Measurements from ENCODE around the gene PDE4D. TPM values are rescaled to one million over a fixed set of nuclear protein-coding genes. Genes with fewer than 3 reads are reported as not detected.

Gene PDE4D
- total and polyA plus RNA-seq, 3 experiments from 2014 or later, result 5.6 to 18.3 (median 17.7) TPM

DNA sequence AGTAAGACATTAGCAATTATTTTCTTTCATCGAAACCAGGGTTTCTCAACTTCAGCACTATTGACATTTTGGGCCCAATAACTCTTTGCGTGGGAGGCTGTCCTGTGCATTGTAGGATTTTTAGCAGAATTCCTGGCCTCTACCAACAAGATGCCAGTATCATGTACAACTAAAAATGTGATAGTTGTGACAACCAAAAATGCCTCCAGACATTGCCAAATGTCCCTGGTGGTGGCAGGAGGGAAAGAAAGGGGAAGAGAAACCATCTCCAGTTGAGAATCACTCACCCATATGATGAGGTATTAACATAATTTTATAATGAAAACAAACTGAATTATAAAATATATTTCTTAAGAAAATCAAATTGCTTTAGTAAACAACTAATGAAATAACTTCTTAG lies 904.6 kb downstream of the PDE4D start:
- POLR2A ChIA-PET, result no interaction called here
- H3K36me3 Mint-ChIP-seq, result peaks cover 8 to 75% (median 16%) of the 10 kb centered on the region in 3 donors
- no peak overlapping the region for H3K4me3 ChIP-seq (ENCODE audit: low read length)
- H3K4me1 ChIP-seq (ENCODE audit: insufficient read depth, low read length), result no peaks in the 10 kb centered on the region
- H3K27ac ChIP-seq (ENCODE audit: low read depth, low read length), result no peak overlapping the region
- no peaks in the 10 kb centered on the region for H3K27me3 Mint-ChIP-seq
- DNase-seq, result no peak
- H3K9me3 Mint-ChIP-seq, result no peaks in the 10 kb centered on the region
- no peak overlapping the region for H3K4me3 Mint-ChIP-seq
- no peaks in the 10 kb centered on the region for H3K27me3 ChIP-seq (ENCODE audit: insufficient read depth, low read length, poor library complexity, severe bottlenecking)
- H3K36me3 ChIP-seq (ENCODE audit: insufficient read depth, low read length), result no peaks in the 10 kb centered on the region
- no peaks in the 10 kb centered on the region for H3K9me3 ChIP-seq (ENCODE audit: low read length)
- no peak overlapping the region for H3K27ac Mint-ChIP-seq
- CTCF ChIA-PET, result no interaction called here
- peaks cover 0 to 4% (median 0%) of the 10 kb centered on the region in 3 donors for H3K4me1 Mint-ChIP-seq

DNA sequence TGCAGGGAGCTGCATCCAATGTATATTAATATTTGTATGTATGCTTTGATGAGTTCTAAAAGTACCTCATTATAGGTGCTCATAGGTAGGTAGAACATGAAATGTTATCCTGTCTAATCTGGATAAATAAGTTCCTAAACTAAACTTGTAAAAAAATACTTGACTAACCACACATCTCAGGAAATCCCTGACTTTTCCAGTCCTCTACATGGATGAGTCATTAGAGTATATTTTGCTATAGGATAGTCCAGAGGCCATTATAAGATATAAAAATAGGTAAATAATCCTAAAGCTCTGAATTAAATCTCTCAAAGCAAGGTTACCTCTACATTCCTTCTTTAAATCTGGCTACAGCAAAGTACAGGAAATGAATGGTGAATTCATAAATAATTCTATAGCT lies 906.3 kb downstream of the PDE4D start:
- Histone ChIP-seq H3K27ac (ENCODE audit: low read depth, low read length) (no peak overlapping the region), H3K4me3 (ENCODE audit: low read length) (no peak overlapping the region), H3K27me3 (ENCODE audit: insufficient read depth, low read length, poor library complexity, severe bottlenecking) (no peaks in the 10 kb centered on the region), H3K9me3 (ENCODE audit: low read length) (no peaks in the 10 kb centered on the region), H3K4me1 (ENCODE audit: insufficient read depth, low read length) (no peaks in the 10 kb centered on the region), H3K36me3 (ENCODE audit: insufficient read depth, low read length) (no peaks in the 10 kb centered on the region)
- no peak for DNase-seq
- ChIA-PET CTCF (no interaction called here), POLR2A (no interaction called here)
- H3K4me3 Mint-ChIP-seq, result no peak overlapping the region
- peaks cover 15 to 81% (median 22%) of the 10 kb centered on the region in 3 donors for H3K36me3 Mint-ChIP-seq
- no peaks in the 10 kb centered on the region for H3K27me3 Mint-ChIP-seq
- no peaks in the 10 kb centered on the region for H3K9me3 Mint-ChIP-seq
- H3K27ac Mint-ChIP-seq, result no peak overlapping the region
- H3K4me1 Mint-ChIP-seq, result peaks cover 0 to under 1% (median 0%) of the 10 kb centered on the region in 3 donors

DNA sequence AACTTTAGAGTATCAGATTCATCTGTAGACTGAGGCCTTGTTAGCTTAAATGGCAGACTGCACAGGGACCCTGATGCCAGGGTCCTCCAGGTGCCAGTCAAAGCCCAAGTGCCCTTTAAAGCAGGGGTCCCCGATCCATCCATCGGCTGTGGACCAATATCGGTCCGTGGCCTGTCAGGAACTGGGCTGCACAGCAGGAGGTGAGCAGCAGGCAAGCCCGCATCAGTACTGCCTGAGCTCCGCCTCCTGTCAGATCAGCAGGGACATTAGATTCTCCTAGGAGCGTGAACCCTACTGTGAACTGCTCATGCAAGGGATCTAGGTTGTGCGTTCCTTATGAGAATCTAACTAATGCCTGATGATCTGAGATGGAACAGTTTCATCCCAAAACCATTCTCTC lies 907.2 kb downstream of the PDE4D start:
- DNase-seq, result no peak
- no peak overlapping the region for H3K27ac ChIP-seq (ENCODE audit: low read depth, low read length)
- H3K36me3 Mint-ChIP-seq, result peaks cover 16 to 81% (median 22%) of the 10 kb centered on the region in 3 donors
- no peaks in the 10 kb centered on the region for H3K27me3 Mint-ChIP-seq
- no peaks in the 10 kb centered on the region for H3K36me3 ChIP-seq (ENCODE audit: insufficient read depth, low read length)
- no peaks in the 10 kb centered on the region for H3K9me3 ChIP-seq (ENCODE audit: low read length)
- no peaks in the 10 kb centered on the region for H3K4me1 Mint-ChIP-seq
- H3K27me3 ChIP-seq (ENCODE audit: insufficient read depth, low read length, poor library complexity, severe bottlenecking), result no peaks in the 10 kb centered on the region
- H3K9me3 Mint-ChIP-seq, result no peaks in the 10 kb centered on the region
- H3K27ac Mint-ChIP-seq, result peak overlapping the region in 1 of 8 donors; percentile 56
- ChIA-PET POLR2A (no interaction called here), CTCF (no interaction called here)
- H3K4me1 ChIP-seq (ENCODE audit: insufficient read depth, low read length), result no peaks in the 10 kb centered on the region
- H3K4me3 ChIP-seq (ENCODE audit: low read length), result no peak overlapping the region
- H3K4me3 Mint-ChIP-seq, result no peak overlapping the region

DNA sequence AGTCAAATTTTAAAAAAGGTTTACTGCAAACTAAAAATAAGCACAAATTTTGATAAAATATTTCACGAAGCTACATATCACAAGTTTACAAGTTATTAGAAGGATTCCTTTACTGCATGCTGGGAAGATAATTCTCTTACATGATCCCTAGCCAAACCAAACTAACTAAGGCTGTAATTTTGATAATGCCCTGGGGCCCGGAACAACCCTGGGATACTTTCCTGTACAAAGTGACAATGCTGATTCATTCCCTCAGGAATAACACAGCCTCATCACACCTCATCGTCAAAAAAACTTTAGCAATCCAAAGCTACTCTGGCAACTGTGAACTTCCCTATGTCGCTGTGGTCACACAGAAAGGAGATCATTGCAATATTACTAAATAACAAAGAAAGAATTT lies 907.8 kb downstream of the PDE4D start:
- ChIA-PET CTCF (no interaction called here), POLR2A (no interaction called here)
- no peak for DNase-seq
- no peaks in the 10 kb centered on the region for H3K9me3 Mint-ChIP-seq
- no peaks in the 10 kb centered on the region for H3K4me1 Mint-ChIP-seq
- H3K27ac Mint-ChIP-seq, result peak overlapping the region in 3 of 8 donors; percentile 23 to 56 (median 46)
- Histone ChIP-seq H3K4me3 (ENCODE audit: low read length) (no peak overlapping the region), H3K36me3 (ENCODE audit: insufficient read depth, low read length) (no peaks in the 10 kb centered on the region), H3K27me3 (ENCODE audit: insufficient read depth, low read length, poor library complexity, severe bottlenecking) (no peaks in the 10 kb centered on the region), H3K27ac (ENCODE audit: low read depth, low read length) (no peak overlapping the region), H3K4me1 (ENCODE audit: insufficient read depth, low read length) (no peaks in the 10 kb centered on the region), H3K9me3 (ENCODE audit: low read length) (no peaks in the 10 kb centered on the region)
- peaks cover 19 to 82% (median 22%) of the 10 kb centered on the region in 3 donors for H3K36me3 Mint-ChIP-seq
- no peak overlapping the region for H3K4me3 Mint-ChIP-seq
- no peaks in the 10 kb centered on the region for H3K27me3 Mint-ChIP-seq

DNA sequence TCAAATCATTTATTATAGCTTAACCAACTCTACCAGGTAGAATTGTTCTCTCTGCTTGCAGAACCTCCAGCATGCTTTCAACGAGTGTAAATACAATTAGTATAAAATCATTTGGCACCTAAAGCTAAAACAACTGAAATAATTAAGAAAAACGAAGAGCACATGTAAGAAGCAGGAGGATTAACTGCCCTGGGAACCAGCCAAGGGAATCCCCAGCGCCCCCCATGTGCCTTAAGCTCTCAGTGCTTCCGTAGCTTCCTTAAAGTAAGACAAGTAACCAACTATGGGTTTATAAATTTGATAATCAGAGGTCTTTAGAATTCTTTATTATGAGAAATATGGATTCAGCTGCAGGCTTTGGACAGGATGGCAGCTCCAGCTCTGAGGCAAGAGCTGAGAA lies 908.2 kb downstream of the PDE4D start:
- no peaks in the 10 kb centered on the region for H3K9me3 Mint-ChIP-seq
- H3K4me1 Mint-ChIP-seq, result no peaks in the 10 kb centered on the region
- CTCF ChIA-PET, result no interaction called here
- Histone ChIP-seq H3K27ac (ENCODE audit: low read depth, low read length) (no peak overlapping the region), H3K4me1 (ENCODE audit: insufficient read depth, low read length) (no peaks in the 10 kb centered on the region), H3K27me3 (ENCODE audit: insufficient read depth, low read length, poor library complexity, severe bottlenecking) (no peaks in the 10 kb centered on the region), H3K36me3 (ENCODE audit: insufficient read depth, low read length) (no peaks in the 10 kb centered on the region), H3K9me3 (ENCODE audit: low read length) (no peaks in the 10 kb centered on the region), H3K4me3 (ENCODE audit: low read length) (no peak overlapping the region)
- POLR2A ChIA-PET, result no interaction called here
- no peaks in the 10 kb centered on the region for H3K27me3 Mint-ChIP-seq
- peak overlapping the region in 1 of 8 donors; percentile 12 for H3K27ac Mint-ChIP-seq
- no peak overlapping the region for H3K4me3 Mint-ChIP-seq
- DNase-seq, result no peak
- H3K36me3 Mint-ChIP-seq, result peaks cover 19 to 82% (median 22%) of the 10 kb centered on the region in 3 donors

DNA sequence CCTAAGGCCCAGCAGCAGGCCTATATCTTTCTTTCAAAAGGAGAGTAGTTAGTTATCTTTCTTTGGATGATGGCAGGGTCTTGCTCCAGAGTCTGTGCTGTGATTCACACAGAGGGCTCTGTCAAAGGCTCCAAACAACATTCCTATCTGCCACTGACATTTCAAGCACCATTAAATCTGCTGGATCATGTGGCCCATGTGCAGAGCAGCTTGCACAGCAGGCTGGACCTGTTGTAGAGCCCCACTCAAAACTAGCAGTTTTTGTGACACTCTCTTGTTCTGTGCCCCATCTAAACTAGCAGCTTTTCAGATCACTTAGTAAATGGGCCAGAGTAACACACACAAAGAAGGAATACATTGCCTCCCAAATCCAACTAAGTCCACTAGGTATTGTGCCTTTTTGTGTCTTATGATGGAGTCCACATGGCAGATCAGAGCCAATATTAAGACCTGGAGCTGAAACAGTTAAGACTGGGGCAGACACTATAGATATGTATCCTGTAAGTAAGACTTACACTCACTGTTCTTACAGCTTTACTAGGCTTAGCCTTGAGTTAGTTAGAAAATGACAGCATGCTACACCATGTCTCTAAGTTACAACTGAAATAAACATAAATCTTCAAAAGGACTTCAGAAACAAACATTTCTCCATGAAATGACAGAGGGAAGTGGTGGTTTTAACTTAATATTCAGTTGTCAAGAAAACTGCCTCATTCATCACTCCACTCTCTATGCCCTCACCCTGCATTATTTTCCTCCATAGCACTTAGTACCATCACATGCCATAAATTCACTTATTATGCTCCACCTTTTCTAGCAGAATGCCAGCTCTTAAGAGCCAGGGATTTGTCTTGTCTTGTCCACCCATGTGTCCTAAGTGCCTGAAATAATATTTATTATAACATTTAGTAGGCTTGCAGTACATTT lies 909.7 kb downstream of the PDE4D start:
- CTCF ChIA-PET, result interaction anchor here (1.7 kb wide), 1 partner anchor 97 kb away, joined by 3 read pairs; no protein-coding TSS in a partner anchor
- Mint-ChIP-seq H3K27me3 (no peaks in the 10 kb centered on the region), H3K4me3 (no peak overlapping the region), H3K4me1 (no peaks in the 10 kb centered on the region), H3K36me3 (peaks cover 17 to 83% (median 18%) of the 10 kb centered on the region in 3 donors), H3K27ac (no peak overlapping the region), H3K9me3 (no peaks in the 10 kb centered on the region)
- Histone ChIP-seq H3K27me3 (ENCODE audit: insufficient read depth, low read length, poor library complexity, severe bottlenecking) (no peaks in the 10 kb centered on the region), H3K4me3 (ENCODE audit: low read length) (no peak overlapping the region), H3K36me3 (ENCODE audit: insufficient read depth, low read length) (no peaks in the 10 kb centered on the region), H3K4me1 (ENCODE audit: insufficient read depth, low read length) (no peaks in the 10 kb centered on the region), H3K9me3 (ENCODE audit: low read length) (no peaks in the 10 kb centered on the region), H3K27ac (ENCODE audit: low read depth, low read length) (no peak overlapping the region)
- POLR2A ChIA-PET, result no interaction called here
- no peak for DNase-seq

DNA sequence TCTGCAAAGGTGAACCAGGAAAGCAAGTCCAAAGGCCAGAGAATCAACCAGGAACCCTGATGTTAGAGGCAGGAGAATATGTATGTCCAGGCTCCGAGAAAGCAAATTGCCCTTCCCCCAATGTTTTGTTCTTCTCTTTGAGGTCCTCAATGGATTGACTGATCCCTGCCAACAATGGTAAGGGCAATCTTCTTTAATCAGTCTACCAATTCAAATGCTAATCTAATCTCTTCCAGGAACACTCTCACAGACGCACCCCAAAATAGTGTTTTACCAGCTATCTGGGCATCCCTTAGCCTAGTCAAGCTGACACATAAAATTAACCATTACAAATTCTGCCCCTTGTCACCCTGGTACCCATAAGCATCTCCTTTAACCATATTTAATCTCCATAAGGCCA lies 912.6 kb downstream of the PDE4D start:
- H3K4me3 Mint-ChIP-seq, result no peak overlapping the region
- no peaks in the 10 kb centered on the region for H3K9me3 Mint-ChIP-seq
- H3K9me3 ChIP-seq (ENCODE audit: low read length), result no peaks in the 10 kb centered on the region
- H3K4me3 ChIP-seq (ENCODE audit: low read length), result no peak overlapping the region
- peaks cover 19% of the 10 kb centered on the region for H3K36me3 ChIP-seq (ENCODE audit: insufficient read depth, low read length)
- peak overlapping the region in 2 of 8 donors; percentile 13 to 58 for H3K27ac Mint-ChIP-seq
- ChIA-PET CTCF (no interaction called here), POLR2A (no interaction called here)
- no peaks in the 10 kb centered on the region for H3K27me3 ChIP-seq (ENCODE audit: insufficient read depth, low read length, poor library complexity, severe bottlenecking)
- no peaks in the 10 kb centered on the region for H3K4me1 ChIP-seq (ENCODE audit: insufficient read depth, low read length)
- H3K4me1 Mint-ChIP-seq, result no peaks in the 10 kb centered on the region
- H3K27me3 Mint-ChIP-seq, result no peaks in the 10 kb centered on the region
- no peak overlapping the region for H3K27ac ChIP-seq (ENCODE audit: low read depth, low read length)
- H3K36me3 Mint-ChIP-seq, result peaks cover 18 to 83% (median 29%) of the 10 kb centered on the region in 3 donors
- DNase-seq, result no peak

DNA sequence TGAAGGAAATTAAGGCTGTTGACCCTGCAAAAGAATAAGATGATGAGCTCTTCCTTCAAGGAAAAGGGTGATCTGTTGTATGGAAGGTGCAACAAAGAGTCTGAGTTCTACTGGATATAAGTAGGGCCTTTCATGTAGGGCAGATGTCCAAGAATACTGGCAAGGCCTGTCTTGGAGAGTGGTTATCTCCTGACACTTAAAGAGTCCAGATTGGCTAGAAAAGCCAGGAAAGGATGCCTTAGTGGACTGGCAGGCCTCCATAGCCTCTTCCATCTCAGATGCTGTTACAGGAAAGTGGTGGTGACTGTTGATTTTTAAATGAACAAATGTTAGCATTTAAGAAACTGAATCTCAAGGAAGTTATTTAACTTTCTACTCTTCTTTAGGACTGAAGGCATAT lies 914.4 kb downstream of the PDE4D start:
- Mint-ChIP-seq H3K27me3 (no peaks in the 10 kb centered on the region), H3K9me3 (peaks cover 0 to 4% (median 0%) of the 10 kb centered on the region in 5 donors), H3K27ac (peak overlapping the region in 3 of 8 donors; percentile 17 to 68 (median 24)), H3K4me3 (no peak overlapping the region), H3K36me3 (peaks cover 26 to 86% (median 34%) of the 10 kb centered on the region in 3 donors), H3K4me1 (no peaks in the 10 kb centered on the region)
- DNase-seq, result no peak
- Histone ChIP-seq H3K4me3 (ENCODE audit: low read length) (no peak overlapping the region), H3K27me3 (ENCODE audit: insufficient read depth, low read length, poor library complexity, severe bottlenecking) (no peaks in the 10 kb centered on the region), H3K27ac (ENCODE audit: low read depth, low read length) (no peak overlapping the region), H3K36me3 (ENCODE audit: insufficient read depth, low read length) (peaks cover 32% of the 10 kb centered on the region), H3K4me1 (ENCODE audit: insufficient read depth, low read length) (no peaks in the 10 kb centered on the region), H3K9me3 (ENCODE audit: low read length) (no peaks in the 10 kb centered on the region)
- ChIA-PET CTCF (no interaction called here), POLR2A (no interaction called here)
